Mucosa of rectum (tissue), 2 donors: ENCODE data around the gene FAM177B.
A peak's percentile ranks its signal among the peaks of the same experiment; 100 is the strongest.
"Not testable (repeated sequence)": the region's sequence is repeated elsewhere in the genome, so short reads cannot be mapped to it uniquely, and the experiment has no call there.

Experiments used
- H3K27ac ChIP-seq, 2 donors: one replicate each; pipeline ENCODE4 v1.7.0; 2013; ENCODE audit warnings: inconsistent platforms in 2 of 2, low read depth in 2 of 2, low read length in 2 of 2
- H3K27me3 ChIP-seq, 2 donors: one replicate each; pipeline ENCODE4 v1.7.0; 2013; ENCODE audit warnings: low read length in 2 of 2; ENCODE audit not compliant: control insufficient read depth in 2 of 2, insufficient read depth in 2 of 2
- H3K36me3 ChIP-seq, 2 donors: one replicate each; pipeline ENCODE4 v1.7.0; 2013; ENCODE audit warnings: low read length in 2 of 2; ENCODE audit not compliant: control insufficient read depth in 2 of 2, insufficient read depth in 2 of 2
- H3K4me1 ChIP-seq, 2 donors: one replicate each; pipeline ENCODE4 v1.7.0; 2013; ENCODE audit warnings: low read length in 2 of 2, mild to moderate bottlenecking in 1 of 2; ENCODE audit not compliant: control insufficient read depth in 2 of 2, insufficient read depth in 2 of 2
- H3K4me3 ChIP-seq, 2 donors: one replicate each; pipeline ENCODE4 v1.7.0; 2013; ENCODE audit warnings: low read length in 2 of 2
- H3K9ac ChIP-seq, 2 donors: one replicate each; pipeline ENCODE4 v1.7.0; 2013; ENCODE audit warnings: low read length in 2 of 2, low read depth in 1 of 2, mild to moderate bottlenecking in 1 of 2
- H3K9me3 ChIP-seq, 2 donors: one replicate each; pipeline ENCODE4 v1.7.0; 2013; ENCODE audit warnings: low read length in 2 of 2; ENCODE audit not compliant: control insufficient read depth in 2 of 2
- donor health status: healthy.
- donor health status: Normal muscosa, but diverticular disease.

FAM177B gene

DNA sequence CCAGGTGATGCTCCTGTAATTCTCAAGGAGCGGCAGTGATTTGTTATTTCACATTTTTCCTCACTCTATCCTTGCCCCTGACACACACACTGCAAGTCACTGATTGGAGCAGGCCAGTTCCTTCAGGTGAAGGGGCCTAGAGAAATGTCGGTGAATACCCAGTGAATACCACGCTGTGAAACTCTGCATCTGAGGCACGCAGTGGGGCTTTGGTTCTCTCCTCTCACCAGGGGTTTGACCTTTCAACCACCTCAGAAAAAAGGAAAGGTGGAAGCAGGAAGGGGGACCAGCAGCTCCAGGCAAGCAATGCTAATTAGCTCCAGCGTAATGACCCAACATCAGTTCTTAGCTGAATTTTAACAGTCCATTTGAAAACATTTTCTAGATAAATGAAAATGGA is 532 bp upstream of the FAM177B start:
- peak overlapping the region in 1 of 2 donors; percentile 2 for H3K27ac ChIP-seq
- H3K9me3 ChIP-seq, result no peaks in the 10 kb centered on the region
- no peak overlapping the region for H3K4me3 ChIP-seq
- H3K4me1 ChIP-seq, result no peaks in the 10 kb centered on the region
- no peaks in the 10 kb centered on the region for H3K27me3 ChIP-seq
- H3K9ac ChIP-seq, result no peak overlapping the region
- peaks cover 36 to 38% of the 10 kb centered on the region in 2 donors for H3K36me3 ChIP-seq

DNA sequence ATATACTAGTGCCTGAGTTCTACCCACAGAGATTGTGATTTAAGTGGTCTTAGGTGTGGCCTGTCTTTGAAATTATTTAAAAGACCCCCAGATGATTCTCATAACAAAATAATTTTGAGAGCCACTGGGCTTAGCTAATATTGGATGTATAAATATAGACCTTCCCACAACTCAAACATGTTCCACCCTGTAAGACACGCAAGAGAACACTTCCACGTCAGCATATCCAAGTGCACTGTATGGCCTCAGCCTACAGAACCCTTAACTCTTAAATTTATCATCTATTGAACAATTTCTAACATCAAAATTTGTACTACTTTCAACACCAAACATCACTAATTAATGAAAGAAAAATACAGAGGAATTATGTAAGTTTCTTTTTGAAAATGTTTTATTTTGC is 2.5 kb downstream of the FAM177B start:
- H3K27ac ChIP-seq, result peak overlapping the region; percentile 18 to 61

DNA sequence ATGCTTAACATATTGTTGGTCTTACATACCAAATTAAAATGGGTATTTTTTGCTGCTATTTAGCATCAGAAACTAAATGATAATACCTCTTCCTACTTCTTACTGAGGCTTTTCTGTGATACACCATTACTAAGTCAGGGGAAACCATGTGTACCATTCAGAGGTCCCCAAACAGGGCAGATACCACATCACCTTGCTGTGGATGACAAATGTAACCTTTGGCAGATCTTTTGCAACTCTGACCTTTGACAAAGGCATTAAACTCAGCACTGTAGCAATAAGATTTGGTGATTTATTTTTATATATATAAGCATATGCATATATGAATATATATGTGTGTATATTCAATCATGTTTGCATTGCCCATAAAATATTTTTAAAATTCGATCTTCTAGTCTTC is 2.9 kb downstream of the FAM177B start:
- no peak overlapping the region for H3K4me3 ChIP-seq

More for the DNA sequence above, 2.5 kb downstream of the FAM177B start:
- no peaks in the 10 kb centered on the region for H3K4me1 ChIP-seq
- H3K9me3 ChIP-seq, result no peaks in the 10 kb centered on the region
- H3K9ac ChIP-seq, result no peak overlapping the region
- peaks cover 14 to 18% of the 10 kb centered on the region in 2 donors for H3K36me3 ChIP-seq
- no peaks in the 10 kb centered on the region for H3K27me3 ChIP-seq
- no peak overlapping the region for H3K4me3 ChIP-seq

GRCh38 chr1:222741630-222742457 is 4.8 kb downstream of the FAM177B start:
- not testable (repeated sequence) for H3K9ac ChIP-seq, H3K9me3 ChIP-seq, H3K27ac ChIP-seq, H3K36me3 ChIP-seq, H3K4me1 ChIP-seq, H3K27me3 ChIP-seq, H3K4me3 ChIP-seq

More for the DNA sequence above, 2.9 kb downstream of the FAM177B start:
- Histone ChIP-seq H3K4me1 (no peaks in the 10 kb centered on the region), H3K9me3 (no peaks in the 10 kb centered on the region), H3K9ac (no peak overlapping the region), H3K27ac (peak overlapping the region in 1 of 2 donors; percentile 61), H3K27me3 (no peaks in the 10 kb centered on the region), H3K36me3 (peaks cover 10 to 16% of the 10 kb centered on the region in 2 donors)

DNA sequence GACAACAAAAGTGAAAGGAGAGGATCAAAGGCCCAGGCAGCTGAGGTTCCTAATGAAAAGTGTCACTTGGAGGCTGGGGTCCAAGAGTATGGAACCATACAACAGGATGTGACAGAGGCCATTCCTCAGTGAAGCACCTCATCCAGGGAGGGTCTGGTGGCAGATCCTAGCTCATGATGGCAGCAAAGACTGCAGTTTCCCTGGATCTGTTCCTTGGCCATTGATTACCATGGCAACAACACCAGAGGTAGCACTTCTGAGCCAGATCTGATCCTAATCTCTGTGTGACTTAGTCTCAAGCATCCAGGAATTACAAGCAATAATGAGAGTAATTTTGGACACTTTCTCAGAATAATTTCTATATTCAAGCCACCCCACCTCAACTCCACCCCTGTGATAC is 12.9 kb downstream of the FAM177B start:
- Histone ChIP-seq H3K4me1 (no peaks in the 10 kb centered on the region), H3K27me3 (peaks cover 0 to 3% of the 10 kb centered on the region in 2 donors), H3K36me3 (no peaks in the 10 kb centered on the region), H3K27ac (no peak overlapping the region), H3K9me3 (no peaks in the 10 kb centered on the region), H3K9ac (no peak overlapping the region), H3K4me3 (no peak overlapping the region)

GRCh38 chr1:222750651-222751050 is 13.6 kb downstream of the FAM177B start:
- Histone ChIP-seq H3K27ac (no peak overlapping the region), H3K4me1 (no peaks in the 10 kb centered on the region), H3K9me3 (no peaks in the 10 kb centered on the region), H3K36me3 (no peaks in the 10 kb centered on the region), H3K9ac (no peak overlapping the region), H3K4me3 (no peak overlapping the region), H3K27me3 (peaks cover 0 to 3% of the 10 kb centered on the region in 2 donors)

GRCh38 chr1:222751255-222751654 is 14.3 kb downstream of the FAM177B start:
- no peaks in the 10 kb centered on the region for H3K4me1 ChIP-seq
- no peaks in the 10 kb centered on the region for H3K9me3 ChIP-seq
- H3K9ac ChIP-seq, result no peak overlapping the region
- no peak overlapping the region for H3K27ac ChIP-seq
- peaks cover 0 to 3% of the 10 kb centered on the region in 2 donors for H3K27me3 ChIP-seq
- no peak overlapping the region for H3K4me3 ChIP-seq
- no peaks in the 10 kb centered on the region for H3K36me3 ChIP-seq

DNA sequence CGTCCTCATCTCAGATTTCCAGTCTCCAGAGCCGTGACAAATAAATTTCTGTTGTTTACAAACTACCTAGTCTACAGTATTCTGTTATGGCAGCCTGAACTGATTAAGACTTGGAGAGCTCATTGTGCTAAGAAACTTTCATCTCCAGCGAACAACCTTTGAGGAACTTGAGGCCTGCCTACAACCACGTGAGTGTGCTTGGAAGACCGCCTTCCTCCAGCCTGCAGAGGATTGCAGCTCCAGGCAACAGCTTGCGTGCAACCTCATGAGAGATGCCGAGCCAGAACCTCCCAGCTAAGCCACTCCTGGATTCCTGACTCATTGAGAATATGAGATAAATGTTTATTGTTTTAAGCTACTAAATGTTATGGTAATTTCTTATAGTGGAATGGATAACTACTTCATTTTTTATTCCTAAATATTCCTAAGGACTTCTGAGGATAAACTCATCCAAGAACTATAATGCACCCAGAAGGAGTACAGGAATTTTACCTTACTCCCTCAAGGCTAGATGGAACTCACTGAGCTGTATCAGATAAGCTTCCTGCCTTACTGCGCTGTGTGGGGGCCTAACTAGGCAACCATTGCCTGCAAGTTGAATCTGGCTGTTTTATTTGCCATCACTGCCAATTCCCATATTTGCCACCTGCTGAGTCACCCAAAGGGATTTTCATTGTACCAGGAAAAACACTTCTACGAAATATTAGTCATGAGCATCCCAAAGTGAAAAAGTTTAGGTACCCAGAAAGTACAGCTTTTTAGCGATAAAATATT is 17.6 kb downstream of the FAM177B start:
- H3K9me3 ChIP-seq, result no peaks in the 10 kb centered on the region
- peaks cover 0 to 3% of the 10 kb centered on the region in 2 donors for H3K27me3 ChIP-seq
- H3K27ac ChIP-seq, result no peak overlapping the region
- H3K4me1 ChIP-seq, result no peaks in the 10 kb centered on the region
- H3K9ac ChIP-seq, result no peak overlapping the region
- no peak overlapping the region for H3K4me3 ChIP-seq
- no peaks in the 10 kb centered on the region for H3K36me3 ChIP-seq

GRCh38 chr1:222757646-222758268 is 20.8 kb downstream of the FAM177B start:
- no peaks in the 10 kb centered on the region for H3K36me3 ChIP-seq
- peak overlapping the region in 1 of 2 donors; percentile 29 for H3K27ac ChIP-seq
- no peak overlapping the region for H3K4me3 ChIP-seq
- no peak overlapping the region for H3K9ac ChIP-seq
- no peaks in the 10 kb centered on the region for H3K4me1 ChIP-seq
- peaks cover 0 to 3% of the 10 kb centered on the region in 2 donors for H3K27me3 ChIP-seq
- H3K9me3 ChIP-seq, result no peaks in the 10 kb centered on the region
